ENCODE results near the gene NUP210L. TPM values are rescaled to one million over a fixed set of nuclear protein-coding genes. Genes with fewer than 3 reads are reported as not detected.
A peak's percentile ranks its signal among the peaks of the same experiment; 100 is the strongest.

NUP210L gene
- total and polyA plus RNA-seq, 9 of the 15 experiments (the other 6 are each of a cell fraction or from before 2014, with no cell fraction given) = 0.01 to 0.04 TPM; not detected in 7

GRCh38 chr1:154137888-154138287, 17.0 kb downstream of the NUP210L start:
- POLR2A ChIA-PET = no interaction called here
- CTCF ChIA-PET (ENCODE audit: low intra/inter-chr PET ratio) = no interaction called here
- FAIRE-seq (peak; percentile 65), ATAC-seq (no peak), DNase-seq (ENCODE audit: extremely low read depth in 1 of 4, low spot score in 3 of 4) (no peak)
- H3K36me3 ChIP-seq (ENCODE audit: control insufficient read depth, insufficient read depth, low read length) = no peaks in the 10 kb centered on the region
- H3K4me3 ChIP-seq = no peak overlapping the region
- no TSS peak for BruUV-seq (replicated peaks)
- peaks cover 0 to 3% of the 10 kb centered on the region in 2 experiments; a peak in 2 of 5 replicates for H3K4me1 ChIP-seq (replicated peaks in 1 of 2; ENCODE audit: control insufficient read depth in 2 of 2, insufficient read depth in 2 of 2, low read length in 2 of 2)
- intact Hi-C loops (cut with micrococcal nuclease) (no loop called here), in situ Hi-C loops (cut with MboI) (no loop called here)
- no peaks in the 10 kb centered on the region for H3K9me1 ChIP-seq (ENCODE audit: control insufficient read depth, insufficient read depth, low read length)
- no peaks in the 10 kb centered on the region for H4K20me1 ChIP-seq (replicated peaks; ENCODE audit: control insufficient read depth, insufficient read depth, low read length)
- 37% methylated on average over 3 of the region's 3 CpGs for WGBS (ENCODE audit: insufficient coverage, low coverage, missing lambda C conversion rate)
- H3K79me2 ChIP-seq (ENCODE audit: control insufficient read depth, insufficient read depth, low read length) = no peaks in the 10 kb centered on the region
- H3K9me3 ChIP-seq (replicated peaks; ENCODE audit: control insufficient read depth, insufficient read depth, low read depth, low read length) = no peaks in the 10 kb centered on the region
- no peak overlapping the region for H3K27ac ChIP-seq (ENCODE audit: extremely low read depth, low read depth, low read length)
- no peak overlapping the region for H3K9ac ChIP-seq (ENCODE audit: insufficient read depth in 1 of 2, low read depth in 2 of 2, low read length in 2 of 2)
- H2AFZ ChIP-seq (ENCODE audit: low read depth, low read length) = no peak overlapping the region; the same call in 1 of the 2 replicates
- H3K27me3 ChIP-seq (ENCODE audit: control insufficient read depth in 2 of 2, insufficient read depth in 2 of 2, low read length in 2 of 2) = no peaks in the 10 kb centered on the region
- H3K4me2 ChIP-seq (ENCODE audit: insufficient read depth, low read length) = no peak overlapping the region
- no peak for TF ChIP-seq MECOM (CRISPR knock-in tag; IDR thresholded peaks at IDR 0.05)
- TF ChIP-seq GABPA (tag; conservative IDR thresholded peaks at IDR 0.05; ENCODE audit: low read depth) = no peak
- TF ChIP-seq RBBP5 (IDR thresholded peaks at IDR 0.05; ENCODE audit: borderline replicate concordance, insufficient read depth, low read length, poor library complexity, severe bottlenecking) = no peak
- no peak for TF ChIP-seq C11orf30 (IDR thresholded peaks at IDR 0.05; ENCODE audit: low read depth)
- TF ChIP-seq, protein P1, sequence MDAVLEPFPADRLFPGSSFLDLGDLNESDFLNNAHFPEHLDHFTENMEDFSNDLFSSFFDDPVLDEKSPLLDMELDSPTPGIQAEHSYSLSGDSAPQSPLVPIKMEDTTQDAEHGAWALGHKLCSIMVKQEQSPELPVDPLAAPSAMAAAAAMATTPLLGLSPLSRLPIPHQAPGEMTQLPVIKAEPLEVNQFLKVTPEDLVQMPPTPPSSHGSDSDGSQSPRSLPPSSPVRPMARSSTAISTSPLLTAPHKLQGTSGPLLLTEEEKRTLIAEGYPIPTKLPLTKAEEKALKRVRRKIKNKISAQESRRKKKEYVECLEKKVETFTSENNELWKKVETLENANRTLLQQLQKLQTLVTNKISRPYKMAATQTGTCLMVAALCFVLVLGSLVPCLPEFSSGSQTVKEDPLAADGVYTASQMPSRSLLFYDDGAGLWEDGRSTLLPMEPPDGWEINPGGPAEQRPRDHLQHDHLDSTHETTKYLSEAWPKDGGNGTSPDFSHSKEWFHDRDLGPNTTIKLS (IDR thresholded peaks at IDR 0.05; ENCODE audit: borderline replicate concordance, low read depth) = no peak
- TF ChIP-seq CREM (IDR thresholded peaks at IDR 0.05; ENCODE audit: low read depth) = no peak
- no peak for TF ChIP-seq TRIM24 (IDR thresholded peaks at IDR 0.05)
- peak; percentile 93 for TF ChIP-seq NFATC3 (IDR thresholded peaks at IDR 0.05)
- TF ChIP-seq ETS2 (tag; IDR thresholded peaks at IDR 0.05; ENCODE audit: borderline replicate concordance, poor library complexity, severe bottlenecking) = no peak
- TF ChIP-seq CBFA2T3 (IDR thresholded peaks at IDR 0.05) = no peak
- peak; percentile 68; the same call in 1 of the 2 replicates for TF ChIP-seq JUN (IDR thresholded peaks at IDR 0.05; ENCODE audit: borderline replicate concordance, low read depth, low read length)
- no peak for TF ChIP-seq JUN (CRISPR knock-in tag; IDR thresholded peaks at IDR 0.05; ENCODE audit: borderline replicate concordance)
- TF ChIP-seq ATF3 (IDR thresholded peaks at IDR 0.05) = peak; percentile 89
- no peak for TF ChIP-seq ATF3 (CRISPR knock-in tag; conservative IDR thresholded peaks at IDR 0.05)
- TF ChIP-seq NUFIP1 (IDR thresholded peaks at IDR 0.05; ENCODE audit: partially characterized antibody) = no peak
- TF ChIP-seq ELK1 (CRISPR knock-in tag; IDR thresholded peaks at IDR 0.05) = no peak
- TF ChIP-seq RBM25 (IDR thresholded peaks at IDR 0.05; ENCODE audit: low read depth, low read length, severe bottlenecking) = no peak
- no peak for TF ChIP-seq CAMTA2 (CRISPR knock-in tag; conservative IDR thresholded peaks at IDR 0.05)
- TF ChIP-seq GABPB1 (CRISPR knock-in tag; IDR thresholded peaks at IDR 0.05) = no peak
- peak; percentile 72 for TF ChIP-seq SMARCC2 (IDR thresholded peaks at IDR 0.05; ENCODE audit: low read depth)
- no peak for TF ChIP-seq HNRNPH1 (optimal IDR thresholded peaks at IDR 0.05; ENCODE audit: low read depth, low read length)
- no peak for TF ChIP-seq RBM22 (IDR thresholded peaks at IDR 0.05; ENCODE audit: low read depth, low read length, poor library complexity, severe bottlenecking)
- no peak for TF ChIP-seq PRMT5 (CRISPR knock-in tag; IDR thresholded peaks at IDR 0.05)

Data from K562 (cell line).